Loucy (cell line): ENCODE data around the gene ITSN1.

Source experiments
- CTCF ChIP-seq: fragments of 200-600 bp; sonication (generic); conservative IDR thresholded peaks from 2 replicates; pipeline ENCODE4 v1.5.1; 2014; ENCODE audit warnings: mild to moderate bottlenecking, antibody characterized with exemption, low read length
- EZH2phosphoT487 ChIP-seq: fragments of 200-600 bp; IDR thresholded peaks from 2 replicates; pipeline ENCODE4 v1.6.1; 2018; ENCODE audit warnings: antibody characterized with exemption, mild to moderate bottlenecking, moderate library complexity, borderline replicate concordance

GRCh38 chr21:33797565-33797964 is 155.3 kb downstream of the ITSN1 start:
- no peak for TF ChIP-seq CTCF
- TF ChIP-seq EZH2phosphoT487: no peak
